ENCODE data around the gene ENO2. TPM values are rescaled to one million over a fixed set of nuclear protein-coding genes. Genes with fewer than 3 reads are reported as not detected.
A peak's percentile ranks its signal among the peaks of the same experiment; 100 is the strongest.

Gene ENO2
- total RNA-seq, 1 experiment from 2014 or later: 166 TPM

DNA sequence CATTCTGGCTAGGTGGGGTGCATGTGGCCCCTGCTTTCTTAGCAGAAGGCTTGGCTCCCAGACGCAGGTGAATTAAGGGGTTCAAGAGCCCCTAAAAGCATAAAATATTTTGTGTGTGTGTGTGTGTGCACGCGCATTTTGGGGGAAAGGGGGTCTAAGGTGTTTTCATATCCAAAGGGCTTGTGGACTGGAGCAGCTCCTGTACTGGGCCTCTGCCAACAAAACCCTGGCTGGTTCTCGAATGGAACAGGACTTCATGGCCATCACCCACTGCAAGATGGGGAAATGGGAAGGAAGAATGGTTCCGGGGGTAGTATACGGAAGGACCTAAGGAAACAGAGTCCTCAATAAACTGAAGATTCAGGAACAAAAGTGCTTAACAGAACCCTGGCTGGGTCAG, 9.5 kb downstream of the ENO2 start:
- Histone ChIP-seq H3T11ph (ENCODE audit: low read length) (no peak overlapping the region), H3K4ac (ENCODE audit: low read depth, low read length) (no peak overlapping the region), H3K79me2 (ENCODE audit: insufficient read depth, low read length) (peaks cover 5% of the 10 kb centered on the region; the same call in 1 of the 2 replicates), H2BK120ac (ENCODE audit: low read depth, low read length, poor library complexity, severe bottlenecking) (no peak overlapping the region), H4K5ac (ENCODE audit: insufficient read length, low read depth, low read length) (no peak overlapping the region), H3K9ac (ENCODE audit: extremely low read depth, insufficient read length, low read length) (no peak overlapping the region), H3K9me3 (ENCODE audit: control insufficient read depth, low read depth, low read length) (no peaks in the 10 kb centered on the region), H3K18ac (ENCODE audit: insufficient read length, low read depth, low read length) (no peak overlapping the region), H2AFZ (ENCODE audit: low read length) (no peak overlapping the region), H4K20me1 (ENCODE audit: control insufficient read depth, insufficient read depth, insufficient read length) (no peaks in the 10 kb centered on the region), H4K91ac (ENCODE audit: insufficient read length, low read depth, low read length) (no peak overlapping the region), H2AK5ac (ENCODE audit: insufficient read length, low read length) (no peak overlapping the region), H2BK15ac (ENCODE audit: low read depth, low read length) (no peak overlapping the region), H2BK12ac (ENCODE audit: insufficient read length, low read depth, low read length) (no peak overlapping the region), H3K27ac (ENCODE audit: insufficient read length, low read depth, low read length) (no peak overlapping the region), H3K23ac (ENCODE audit: insufficient read length, low read depth, low read length) (no peak overlapping the region), H2BK20ac (ENCODE audit: low read depth, low read length, poor library complexity, severe bottlenecking) (no peak overlapping the region), H3K14ac (ENCODE audit: insufficient read depth, low read length) (no peak overlapping the region), H4K8ac (replicated peaks; ENCODE audit: insufficient read length, low read depth, low read length) (no peak overlapping the region), H3K4me2 (ENCODE audit: insufficient read depth, insufficient read length, low read length) (no peak overlapping the region), H3K23me2 (ENCODE audit: insufficient read length, low read depth, low read length, poor library complexity, severe bottlenecking) (peaks cover 24% of the 10 kb centered on the region), H3K4me1 (ENCODE audit: insufficient read depth, low read length) (peaks cover 3% of the 10 kb centered on the region; the same call in 1 of the 2 replicates), H2BK5ac (ENCODE audit: insufficient read length, low read length) (no peak overlapping the region), H3K56ac (ENCODE audit: insufficient read length, low read depth, low read length) (no peak overlapping the region), H3K27me3 (ENCODE audit: insufficient read depth, low read length) (no peaks in the 10 kb centered on the region), H3K79me1 (ENCODE audit: insufficient read depth, low read depth, low read length, poor library complexity, severe bottlenecking) (no peaks in the 10 kb centered on the region)
- Mint-ChIP-seq H3K4me1 (peaks cover 48 to 52% of the 10 kb centered on the region in 2 experiments), H3K27ac (peak overlapping the region; percentile 15 to 100 (median 99); a peak in 3 of 7 replicates), H3K36me3 (ENCODE audit: insufficient read depth in 1 of 3, low read depth in 3 of 3) (peaks cover 27 to 45% (median 42%) of the 10 kb centered on the region in 3 experiments), H3K4me3 (peak overlapping the region in 1 of 2 experiments; percentile 89; a peak in 1 of 5 replicates), H3K9me3 (peaks cover 0 to 2% of the 10 kb centered on the region in 2 experiments; a peak in 1 of 5 replicates), H3K27me3 (ENCODE audit: low read depth) (peaks cover 1% of the 10 kb centered on the region; the same call in 1 of the 2 replicates)
- TF ChIP-seq, protein P1, sequence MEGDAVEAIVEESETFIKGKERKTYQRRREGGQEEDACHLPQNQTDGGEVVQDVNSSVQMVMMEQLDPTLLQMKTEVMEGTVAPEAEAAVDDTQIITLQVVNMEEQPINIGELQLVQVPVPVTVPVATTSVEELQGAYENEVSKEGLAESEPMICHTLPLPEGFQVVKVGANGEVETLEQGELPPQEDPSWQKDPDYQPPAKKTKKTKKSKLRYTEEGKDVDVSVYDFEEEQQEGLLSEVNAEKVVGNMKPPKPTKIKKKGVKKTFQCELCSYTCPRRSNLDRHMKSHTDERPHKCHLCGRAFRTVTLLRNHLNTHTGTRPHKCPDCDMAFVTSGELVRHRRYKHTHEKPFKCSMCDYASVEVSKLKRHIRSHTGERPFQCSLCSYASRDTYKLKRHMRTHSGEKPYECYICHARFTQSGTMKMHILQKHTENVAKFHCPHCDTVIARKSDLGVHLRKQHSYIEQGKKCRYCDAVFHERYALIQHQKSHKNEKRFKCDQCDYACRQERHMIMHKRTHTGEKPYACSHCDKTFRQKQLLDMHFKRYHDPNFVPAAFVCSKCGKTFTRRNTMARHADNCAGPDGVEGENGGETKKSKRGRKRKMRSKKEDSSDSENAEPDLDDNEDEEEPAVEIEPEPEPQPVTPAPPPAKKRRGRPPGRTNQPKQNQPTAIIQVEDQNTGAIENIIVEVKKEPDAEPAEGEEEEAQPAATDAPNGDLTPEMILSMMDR (conservative IDR thresholded peaks at IDR 0.05): no peak
- no CpG with 5 or more reads among the region's 6 CpGs for WGBS (ENCODE audit: extremely low coverage, insufficient read length, low lambda C conversion rate)
- DNase-seq: no peak

Measured in H9 (cell line).